WI38 (cell line): ENCODE data around the gene FMO1.

ENCODE experiments used
- H3K4me3 ChIP-seq: 2 replicates; pipeline ENCODE4 v1.5.1; 2011; ENCODE audit warnings: low read depth, mild to moderate bottlenecking, control low read depth, low read length
- TF ChIP-seq, protein P1 (sequence below): IDR thresholded peaks from 2 replicates; pipeline ENCODE4 v1.5.1; 2012; ENCODE audit warnings: low read depth, mild to moderate bottlenecking, control low read depth, low read length

FMO1 gene

DNA sequence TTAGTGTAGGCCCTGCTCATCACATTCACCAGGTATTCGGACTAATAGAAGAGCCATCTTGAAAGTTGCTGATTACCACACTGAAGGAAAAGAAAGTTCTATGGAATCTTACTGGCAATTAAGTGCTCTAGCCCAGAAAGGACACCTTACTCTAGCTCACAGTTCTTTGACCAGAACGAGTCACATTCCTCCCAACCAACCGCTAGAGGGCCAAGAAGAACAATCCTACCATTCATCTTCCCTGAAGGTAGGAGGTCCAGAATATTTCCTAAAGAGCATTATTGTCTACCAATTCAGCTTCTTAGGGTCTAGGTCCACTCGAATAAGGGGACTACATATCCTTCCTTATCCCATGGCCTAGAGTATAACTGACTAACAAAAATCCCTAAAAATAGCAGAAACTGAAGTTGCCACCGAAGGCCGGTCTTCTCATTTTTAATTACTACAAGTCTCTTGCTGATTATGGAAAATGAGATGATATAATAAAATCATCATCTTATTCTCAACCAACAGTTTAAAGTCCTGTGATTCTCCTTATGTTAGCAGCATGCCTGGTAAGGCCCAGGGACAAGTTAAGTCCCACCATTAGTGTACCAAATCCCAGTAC is 2.7 kb upstream of the FMO1 start:
- TF ChIP-seq, protein P1, sequence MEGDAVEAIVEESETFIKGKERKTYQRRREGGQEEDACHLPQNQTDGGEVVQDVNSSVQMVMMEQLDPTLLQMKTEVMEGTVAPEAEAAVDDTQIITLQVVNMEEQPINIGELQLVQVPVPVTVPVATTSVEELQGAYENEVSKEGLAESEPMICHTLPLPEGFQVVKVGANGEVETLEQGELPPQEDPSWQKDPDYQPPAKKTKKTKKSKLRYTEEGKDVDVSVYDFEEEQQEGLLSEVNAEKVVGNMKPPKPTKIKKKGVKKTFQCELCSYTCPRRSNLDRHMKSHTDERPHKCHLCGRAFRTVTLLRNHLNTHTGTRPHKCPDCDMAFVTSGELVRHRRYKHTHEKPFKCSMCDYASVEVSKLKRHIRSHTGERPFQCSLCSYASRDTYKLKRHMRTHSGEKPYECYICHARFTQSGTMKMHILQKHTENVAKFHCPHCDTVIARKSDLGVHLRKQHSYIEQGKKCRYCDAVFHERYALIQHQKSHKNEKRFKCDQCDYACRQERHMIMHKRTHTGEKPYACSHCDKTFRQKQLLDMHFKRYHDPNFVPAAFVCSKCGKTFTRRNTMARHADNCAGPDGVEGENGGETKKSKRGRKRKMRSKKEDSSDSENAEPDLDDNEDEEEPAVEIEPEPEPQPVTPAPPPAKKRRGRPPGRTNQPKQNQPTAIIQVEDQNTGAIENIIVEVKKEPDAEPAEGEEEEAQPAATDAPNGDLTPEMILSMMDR, result peak; percentile 90
- H3K4me3 ChIP-seq, result no peak overlapping the region

DNA sequence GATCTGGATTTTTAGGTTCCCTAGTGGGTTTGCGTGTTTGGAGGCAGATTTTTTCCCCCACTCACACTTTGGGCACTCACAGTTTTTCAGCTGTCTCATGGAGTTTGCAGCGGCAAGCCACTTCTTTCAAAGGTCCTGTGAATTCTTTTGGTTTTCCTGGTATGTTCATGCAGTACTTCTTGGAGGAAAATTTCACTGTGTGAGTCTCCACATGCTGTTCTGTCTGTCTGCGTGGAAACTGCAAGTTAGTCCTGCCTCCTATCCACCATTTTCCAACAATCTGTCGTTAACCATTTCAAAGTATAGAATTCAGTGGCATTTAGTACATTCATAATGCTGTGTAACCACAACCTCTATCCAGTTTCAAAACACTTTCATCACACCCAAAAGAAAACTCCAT is 793 bp upstream of the FMO1 start:
- H3K4me3 ChIP-seq, result no peak overlapping the region
- TF ChIP-seq, protein P1, result no peak

DNA sequence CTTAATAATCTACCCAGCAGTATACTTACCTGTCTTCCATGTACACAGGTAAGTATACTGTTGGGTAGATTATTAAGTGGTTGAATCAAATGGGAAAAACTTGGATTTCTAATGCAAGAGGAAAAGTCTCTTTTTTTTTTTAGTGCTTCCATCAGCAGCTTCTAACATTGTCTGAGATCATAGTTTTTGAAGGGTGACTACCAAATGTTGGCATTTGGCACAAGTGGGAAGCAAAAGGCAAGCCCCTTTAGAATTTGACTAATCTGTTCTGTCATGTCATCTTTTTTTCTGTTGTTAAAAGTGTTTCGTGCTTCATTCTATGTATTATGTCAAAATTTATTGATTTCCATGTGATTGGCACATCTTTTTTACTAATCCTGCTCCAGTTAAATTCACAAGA is 547 bp downstream of the FMO1 start:
- TF ChIP-seq, protein P1, result no peak
- no peak overlapping the region for H3K4me3 ChIP-seq

DNA sequence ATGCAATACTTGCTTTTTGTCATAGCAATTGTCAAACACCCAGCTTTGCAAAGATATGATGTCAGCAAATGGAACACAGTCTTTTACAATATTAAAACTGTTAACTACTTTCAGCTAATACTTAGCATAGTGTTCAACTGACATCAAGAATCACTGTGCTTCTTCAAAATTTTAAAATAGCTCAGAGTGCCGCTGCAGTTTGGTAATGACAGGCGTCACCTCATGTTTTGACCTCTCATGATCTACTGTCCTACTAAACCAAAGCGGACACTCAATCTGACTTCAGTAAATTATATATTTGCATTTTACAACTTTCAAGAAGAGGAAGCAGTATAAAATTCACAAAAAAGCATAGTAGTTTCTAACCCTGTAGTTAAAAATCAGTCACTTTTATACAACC is 2.0 kb downstream of the FMO1 start:
- TF ChIP-seq, protein P1, result no peak
- no peak overlapping the region for H3K4me3 ChIP-seq

DNA sequence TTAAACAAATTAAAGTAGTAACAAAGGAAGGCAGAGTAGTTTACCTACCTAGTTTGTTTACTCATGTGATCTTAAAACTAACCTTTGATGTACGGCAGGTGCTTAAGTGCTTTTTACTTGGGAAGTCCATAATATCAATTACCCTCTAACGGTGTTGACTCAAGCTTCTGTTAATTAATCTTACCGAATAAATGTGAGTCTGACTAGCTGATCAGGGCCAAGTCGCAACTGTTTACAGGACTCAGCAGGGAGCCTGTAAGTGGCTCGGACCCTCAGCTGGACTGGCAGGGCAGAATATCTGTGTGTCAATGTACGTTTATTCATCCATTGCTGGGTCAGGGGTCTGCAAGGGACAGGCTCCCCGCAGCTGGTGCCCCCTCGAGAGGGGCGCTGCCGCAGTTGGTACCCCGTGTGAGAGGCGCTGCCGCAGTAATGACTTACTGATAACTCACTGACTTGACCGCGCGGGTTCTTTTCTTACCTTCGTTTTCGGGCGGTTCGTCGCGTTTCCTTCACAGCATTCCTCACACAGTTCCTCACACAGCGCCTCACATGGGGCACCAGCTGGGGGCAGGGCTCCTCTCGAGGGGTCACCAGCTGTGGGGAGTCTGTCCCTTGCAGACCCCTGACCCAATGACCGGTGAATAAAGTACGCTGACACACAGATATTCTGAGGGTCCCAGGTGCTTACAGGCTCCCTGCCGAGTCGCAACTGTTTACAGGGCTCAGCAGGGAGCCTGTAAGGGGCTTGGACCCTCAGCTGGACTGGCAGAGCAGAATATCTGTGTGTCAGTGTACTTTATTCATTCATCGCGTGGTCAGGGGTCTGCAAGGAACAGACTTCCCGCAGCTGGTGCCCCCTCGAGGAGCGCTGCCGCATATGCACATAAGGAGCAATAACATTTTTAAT is 3.0 kb downstream of the FMO1 start:
- TF ChIP-seq, protein P1, result peak; percentile 68
- peak overlapping the region; percentile 58 for H3K4me3 ChIP-seq

DNA sequence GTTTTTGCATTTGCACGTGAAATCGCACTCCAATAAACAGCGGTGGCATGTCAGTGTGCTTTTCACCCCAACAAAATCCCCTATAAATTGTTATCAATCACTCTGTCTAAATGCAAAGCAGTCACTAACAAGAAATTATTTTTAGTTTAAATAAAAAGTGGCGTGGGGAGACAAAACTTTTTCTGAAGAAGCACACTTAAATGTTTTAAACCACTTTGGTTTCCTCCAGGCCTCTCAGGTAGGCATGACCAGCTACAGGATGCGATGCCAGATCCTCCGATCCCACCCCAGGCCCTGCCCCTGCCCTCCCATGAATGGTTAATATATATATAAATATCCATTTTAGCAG is 3.6 kb downstream of the FMO1 start:
- peak overlapping the region; percentile 58 for H3K4me3 ChIP-seq
- TF ChIP-seq, protein P1, result no peak

DNA sequence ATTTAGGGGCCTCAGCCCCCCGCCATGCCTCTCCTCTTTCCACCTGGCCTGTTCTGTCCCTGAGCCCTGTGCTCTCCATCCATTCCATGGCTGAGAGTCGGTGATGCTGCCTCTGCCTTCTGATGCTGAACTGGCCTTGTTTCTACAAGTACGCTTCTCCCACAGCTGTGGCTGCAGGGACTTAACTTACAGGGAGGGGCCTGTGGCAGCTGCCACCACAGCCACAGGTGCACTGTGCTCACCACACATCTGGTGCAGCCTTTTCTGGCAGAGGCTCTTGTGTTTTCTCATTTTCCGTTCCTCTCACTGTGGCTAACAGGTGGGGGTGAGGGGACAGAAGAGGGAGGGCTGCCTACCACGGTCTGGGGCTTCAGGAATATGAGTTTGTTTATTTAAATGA is 4.2 kb downstream of the FMO1 start:
- TF ChIP-seq, protein P1, result no peak
- H3K4me3 ChIP-seq, result no peak overlapping the region
